Mesendoderm (in vitro differentiated cells): ENCODE results near the gene P2RY6.
"Not testable (repeated sequence)": the region's sequence is repeated elsewhere in the genome, so short reads cannot be mapped to it uniquely, and the experiment has no call there.

Experiments used
- DNase-seq: peaks from one replicate; pipeline ENCODE4 v3.0.0; 2013
- H2AK5ac ChIP-seq: 2 replicates; pipeline ENCODE4 v1.6.1; 2013; ENCODE audit warnings: low read length, inconsistent platforms
- H2BK120ac ChIP-seq: 2 replicates; pipeline ENCODE4 v1.6.1; 2013; ENCODE audit warnings: low read depth, mild to moderate bottlenecking, low read length, moderate library complexity, mixed read lengths
- H2BK15ac ChIP-seq: replicated peaks from 2 replicates; pipeline ENCODE4 v1.6.1; 2013; ENCODE audit warnings: low read depth, mild to moderate bottlenecking, moderate library complexity
- H2BK5ac ChIP-seq: 2 replicates; pipeline ENCODE4 v1.6.1; 2013; ENCODE audit warnings: low read length, inconsistent platforms
- H3K18ac ChIP-seq: 2 replicates; pipeline ENCODE4 v1.6.1; 2013; ENCODE audit warnings: mild to moderate bottlenecking, low read length, mixed read lengths
- H3K23ac ChIP-seq: one replicate; pipeline ENCODE4 v1.6.1; 2013; ENCODE audit warnings: low read length
- H3K27ac ChIP-seq: 2 replicates; pipeline ENCODE4 v1.5.1; 2013; ENCODE audit warnings: low read depth, mild to moderate bottlenecking, inconsistent platforms, low read length, moderate library complexity
- H3K27me3 ChIP-seq: 2 replicates; pipeline ENCODE4 v1.6.1; 2013; ENCODE audit warnings: low read length, control low read depth, mild to moderate bottlenecking, inconsistent platforms; ENCODE audit not compliant: insufficient read depth, poor library complexity
- H3K36me3 ChIP-seq: 2 replicates; pipeline ENCODE4 v1.6.1; 2013; ENCODE audit warnings: low read length, inconsistent platforms; ENCODE audit not compliant: control insufficient read depth, insufficient read depth
- H3K4ac ChIP-seq: one replicate; pipeline ENCODE4 v1.6.1; 2013; ENCODE audit warnings: low read depth, mild to moderate bottlenecking, low read length, moderate library complexity
- H3K4me1 ChIP-seq: 2 replicates; pipeline ENCODE4 v1.6.1; 2013; ENCODE audit warnings: low read depth, low read length, inconsistent platforms; ENCODE audit not compliant: control insufficient read depth
- H3K4me2 ChIP-seq: 2 replicates; pipeline ENCODE4 v1.6.1; 2013; ENCODE audit warnings: low read length
- H3K4me3 ChIP-seq: 2 replicates; pipeline ENCODE4 v1.5.1; 2013; ENCODE audit warnings: mild to moderate bottlenecking, low read length
- H3K56ac ChIP-seq: one replicate; pipeline ENCODE4 v1.6.1; 2013; ENCODE audit warnings: low read length
- H3K79me1 ChIP-seq: 2 replicates; pipeline ENCODE4 v1.6.1; 2013; ENCODE audit warnings: low read length, inconsistent platforms
- H3K79me2 ChIP-seq: 2 replicates; pipeline ENCODE4 v1.6.1; 2013; ENCODE audit warnings: mild to moderate bottlenecking, low read length; ENCODE audit not compliant: control insufficient read depth, insufficient read depth
- H3K9ac ChIP-seq: 2 replicates; pipeline ENCODE4 v1.6.1; 2013; ENCODE audit warnings: low read length, inconsistent platforms
- H4K5ac ChIP-seq: one replicate; pipeline ENCODE4 v1.6.1; 2013; ENCODE audit warnings: low read length
- H4K8ac ChIP-seq: one replicate; pipeline ENCODE4 v1.6.1; 2013; ENCODE audit warnings: low read depth, mild to moderate bottlenecking, control low read depth, low read length, moderate library complexity
- WGBS: extraction: QIAGEN DNeasy Blood & Tissue Kit; methylation state at CpG from one replicate; pipeline ENCODE4 v1.1.7; 2013; ENCODE audit warnings: low lambda C conversion rate, missing lambda C conversion rate; ENCODE audit not compliant: insufficient coverage; ENCODE audit errors: extremely low coverage; 5-methylcytosine and 5-hydroxymethylcytosine counted together

P2RY6 gene

DNA sequence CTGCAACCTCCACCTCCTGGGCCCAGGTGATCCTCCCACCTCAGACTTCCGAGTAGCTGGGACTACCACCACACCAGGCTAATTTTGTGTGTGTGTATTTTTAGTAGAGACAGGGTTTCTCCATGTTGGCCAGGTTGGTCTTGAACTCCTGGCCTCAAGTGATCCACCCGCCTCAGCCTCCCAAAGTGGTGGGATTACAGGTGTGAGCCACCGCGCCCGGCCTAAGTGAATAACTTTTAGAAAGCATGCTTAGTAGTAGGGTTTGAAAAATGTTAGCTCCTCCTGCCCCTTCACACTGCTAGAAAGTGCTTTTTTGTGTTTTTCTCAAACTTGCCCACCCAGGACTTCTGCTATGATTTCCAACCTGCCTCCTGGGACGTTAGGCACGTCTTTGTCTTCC is 39.7 kb upstream of the P2RY6 start:
- not testable (repeated sequence) for H3K4me1 ChIP-seq, H2AK5ac ChIP-seq, H3K27me3 ChIP-seq, H3K9ac ChIP-seq, H3K56ac ChIP-seq, H2BK15ac ChIP-seq, H3K18ac ChIP-seq, H3K4me2 ChIP-seq, H3K4ac ChIP-seq, H2BK120ac ChIP-seq, DNase-seq, H3K79me1 ChIP-seq, H3K36me3 ChIP-seq, H3K27ac ChIP-seq, H2BK5ac ChIP-seq, H3K79me2 ChIP-seq, H3K23ac ChIP-seq, H4K5ac ChIP-seq, H4K8ac ChIP-seq, H3K4me3 ChIP-seq
- WGBS, result no CpG with 5 or more reads among the region's 7 CpGs

DNA sequence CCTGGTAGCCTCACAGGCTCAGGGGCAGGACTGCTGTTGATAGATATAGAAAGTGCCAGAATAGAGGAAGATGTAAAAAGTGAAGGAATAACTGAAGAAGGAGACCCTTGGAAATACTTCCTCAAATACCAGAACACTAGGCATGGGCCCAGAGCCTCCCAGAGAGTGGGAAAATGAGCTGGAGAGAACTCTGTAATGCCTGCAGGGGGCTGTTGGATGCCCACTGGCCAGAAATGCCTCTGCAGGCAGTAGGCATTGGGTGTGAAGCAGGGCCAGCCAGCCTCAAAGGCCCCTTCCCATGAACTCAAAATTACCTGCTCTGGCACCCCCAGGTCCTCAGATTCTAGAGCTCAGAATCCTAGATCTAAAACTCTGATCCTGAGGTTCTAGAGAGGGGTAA is 38.9 kb upstream of the P2RY6 start:
- Histone ChIP-seq H3K4me1 (peaks cover 1% of the 10 kb centered on the region), H3K23ac (no peak overlapping the region), H2BK5ac (no peak overlapping the region), H3K4me3 (no peak overlapping the region), H3K27ac (no peak overlapping the region), H2BK120ac (no peak overlapping the region), H3K4me2 (no peak overlapping the region), H3K79me2 (no peaks in the 10 kb centered on the region), H4K5ac (no peak overlapping the region), H2AK5ac (no peak overlapping the region), H3K27me3 (no peaks in the 10 kb centered on the region), H3K4ac (no peak overlapping the region), H3K9ac (no peak overlapping the region), H3K79me1 (no peaks in the 10 kb centered on the region), H4K8ac (no peak overlapping the region), H3K56ac (no peak overlapping the region), H3K18ac (no peak overlapping the region), H3K36me3 (no peaks in the 10 kb centered on the region), H2BK15ac (no peak overlapping the region)
- no peak for DNase-seq

DNA sequence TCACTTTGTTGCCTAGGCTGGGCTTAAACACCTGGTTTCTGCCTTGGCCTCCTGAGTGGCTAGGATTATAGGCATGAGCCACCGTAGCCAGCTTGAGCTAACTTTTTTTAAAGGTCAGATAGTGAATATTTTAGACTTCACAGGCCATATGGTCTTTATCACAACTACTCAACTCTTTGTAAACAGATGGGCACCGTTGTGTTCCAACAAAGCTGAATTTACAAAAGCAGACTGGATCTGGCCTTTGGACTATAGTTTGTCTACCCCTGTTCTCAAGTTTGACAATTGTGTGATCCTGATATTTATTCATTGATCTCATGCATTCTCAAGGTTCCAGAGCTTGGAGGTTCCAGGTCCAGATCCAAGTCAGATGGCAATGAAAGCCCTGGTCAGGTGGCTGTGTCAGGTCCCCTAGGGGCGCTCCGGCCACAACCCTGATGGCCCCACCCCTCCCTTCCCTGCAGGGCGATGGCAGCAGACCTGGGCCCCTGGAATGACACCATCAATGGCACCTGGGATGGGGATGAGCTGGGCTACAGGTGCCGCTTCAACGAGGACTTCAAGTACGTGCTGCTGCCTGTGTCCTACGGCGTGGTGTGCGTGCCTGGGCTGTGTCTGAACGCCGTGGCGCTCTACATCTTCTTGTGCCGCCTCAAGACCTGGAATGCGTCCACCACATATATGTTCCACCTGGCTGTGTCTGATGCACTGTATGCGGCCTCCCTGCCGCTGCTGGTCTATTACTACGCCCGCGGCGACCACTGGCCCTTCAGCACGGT is 38.3 kb upstream of the P2RY6 start:
- WGBS, result no CpG with 5 or more reads among the region's 23 CpGs

DNA sequence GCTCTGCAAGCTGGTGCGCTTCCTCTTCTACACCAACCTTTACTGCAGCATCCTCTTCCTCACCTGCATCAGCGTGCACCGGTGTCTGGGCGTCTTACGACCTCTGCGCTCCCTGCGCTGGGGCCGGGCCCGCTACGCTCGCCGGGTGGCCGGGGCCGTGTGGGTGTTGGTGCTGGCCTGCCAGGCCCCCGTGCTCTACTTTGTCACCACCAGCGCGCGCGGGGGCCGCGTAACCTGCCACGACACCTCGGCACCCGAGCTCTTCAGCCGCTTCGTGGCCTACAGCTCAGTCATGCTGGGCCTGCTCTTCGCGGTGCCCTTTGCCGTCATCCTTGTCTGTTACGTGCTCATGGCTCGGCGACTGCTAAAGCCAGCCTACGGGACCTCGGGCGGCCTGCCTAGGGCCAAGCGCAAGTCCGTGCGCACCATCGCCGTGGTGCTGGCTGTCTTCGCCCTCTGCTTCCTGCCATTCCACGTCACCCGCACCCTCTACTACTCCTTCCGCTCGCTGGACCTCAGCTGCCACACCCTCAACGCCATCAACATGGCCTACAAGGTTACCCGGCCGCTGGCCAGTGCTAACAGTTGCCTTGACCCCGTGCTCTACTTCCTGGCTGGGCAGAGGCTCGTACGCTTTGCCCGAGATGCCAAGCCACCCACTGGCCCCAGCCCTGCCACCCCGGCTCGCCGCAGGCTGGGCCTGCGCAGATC is 37.5 kb upstream of the P2RY6 start:
- H3K27me3 ChIP-seq, result no peaks in the 10 kb centered on the region
- no peaks in the 10 kb centered on the region for H3K4me1 ChIP-seq
- no peak overlapping the region for H2BK120ac ChIP-seq
- H3K79me2 ChIP-seq, result no peaks in the 10 kb centered on the region
- H4K8ac ChIP-seq, result no peak overlapping the region
- H3K18ac ChIP-seq, result no peak overlapping the region
- H4K5ac ChIP-seq, result no peak overlapping the region
- H3K79me1 ChIP-seq, result no peaks in the 10 kb centered on the region
- no peak overlapping the region for H3K56ac ChIP-seq
- H3K23ac ChIP-seq, result no peak overlapping the region
- H3K9ac ChIP-seq, result no peak overlapping the region
- no peak overlapping the region for H2BK15ac ChIP-seq
- no peak overlapping the region for H2AK5ac ChIP-seq
- H3K27ac ChIP-seq, result no peak overlapping the region
- WGBS, result no CpG with 5 or more reads among the region's 56 CpGs
- H2BK5ac ChIP-seq, result no peak overlapping the region
- no peaks in the 10 kb centered on the region for H3K36me3 ChIP-seq
- no peak overlapping the region for H3K4me2 ChIP-seq
- no peak for DNase-seq
- H3K4ac ChIP-seq, result no peak overlapping the region
- H3K4me3 ChIP-seq, result no peak overlapping the region

More for the DNA sequence above, 38.3 kb upstream of the P2RY6 start:
- H4K8ac ChIP-seq, result no peak overlapping the region
- no peak overlapping the region for H3K4ac ChIP-seq
- no peak overlapping the region for H2BK15ac ChIP-seq
- no peak overlapping the region for H3K56ac ChIP-seq
- no peaks in the 10 kb centered on the region for H3K79me2 ChIP-seq
- no peak overlapping the region for H4K5ac ChIP-seq
- H3K4me3 ChIP-seq, result no peak overlapping the region
- no peaks in the 10 kb centered on the region for H3K27me3 ChIP-seq
- H3K4me1 ChIP-seq, result no peaks in the 10 kb centered on the region
- H3K79me1 ChIP-seq, result no peaks in the 10 kb centered on the region
- H3K27ac ChIP-seq, result no peak overlapping the region
- no peak for DNase-seq
- no peak overlapping the region for H2AK5ac ChIP-seq
- no peak overlapping the region for H2BK120ac ChIP-seq
- H3K4me2 ChIP-seq, result no peak overlapping the region
- H3K23ac ChIP-seq, result no peak overlapping the region
- no peak overlapping the region for H3K9ac ChIP-seq
- no peaks in the 10 kb centered on the region for H3K36me3 ChIP-seq
- H3K18ac ChIP-seq, result no peak overlapping the region
- H2BK5ac ChIP-seq, result no peak overlapping the region

DNA sequence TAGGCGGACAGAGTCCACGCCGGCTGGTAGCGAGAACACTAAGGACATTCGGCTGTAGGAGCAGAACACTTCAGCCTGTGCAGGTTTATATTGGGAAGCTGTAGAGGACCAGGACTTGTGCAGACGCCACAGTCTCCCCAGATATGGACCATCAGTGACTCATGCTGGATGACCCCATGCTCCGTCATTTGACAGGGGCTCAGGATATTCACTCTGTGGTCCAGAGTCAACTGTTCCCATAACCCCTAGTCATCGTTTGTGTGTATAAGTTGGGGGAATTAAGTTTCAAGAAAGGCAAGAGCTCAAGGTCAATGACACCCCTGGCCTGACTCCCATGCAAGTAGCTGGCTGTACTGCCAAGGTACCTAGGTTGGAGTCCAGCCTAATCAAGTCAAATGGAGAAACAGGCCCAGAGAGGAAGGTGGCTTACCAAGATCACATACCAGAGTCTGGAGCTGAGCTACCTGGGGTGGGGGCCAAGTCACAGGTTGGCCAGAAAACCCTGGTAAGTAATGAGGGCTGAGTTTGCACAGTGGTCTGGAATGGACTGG is 36.8 kb upstream of the P2RY6 start:
- no peak overlapping the region for H2BK120ac ChIP-seq
- no peak overlapping the region for H3K4me3 ChIP-seq
- no peaks in the 10 kb centered on the region for H3K79me2 ChIP-seq
- H3K4ac ChIP-seq, result no peak overlapping the region
- DNase-seq, result no peak
- H3K79me1 ChIP-seq, result no peaks in the 10 kb centered on the region
- no peak overlapping the region for H2AK5ac ChIP-seq
- WGBS, result no CpG with 5 or more reads among the region's 8 CpGs
- no peak overlapping the region for H3K23ac ChIP-seq
- no peak overlapping the region for H3K56ac ChIP-seq
- H4K8ac ChIP-seq, result no peak overlapping the region
- no peak overlapping the region for H2BK5ac ChIP-seq
- no peak overlapping the region for H3K4me2 ChIP-seq
- H2BK15ac ChIP-seq, result no peak overlapping the region
- H4K5ac ChIP-seq, result no peak overlapping the region
- H3K27ac ChIP-seq, result no peak overlapping the region
- no peak overlapping the region for H3K18ac ChIP-seq
- no peaks in the 10 kb centered on the region for H3K36me3 ChIP-seq
- no peak overlapping the region for H3K9ac ChIP-seq
- no peaks in the 10 kb centered on the region for H3K4me1 ChIP-seq
- no peaks in the 10 kb centered on the region for H3K27me3 ChIP-seq
